HG03060 (cell line): ENCODE data around the gene SEC24C.
"Not testable (repeated sequence)": the region's sequence is repeated elsewhere in the genome, so short reads cannot be mapped to it uniquely, and the experiment has no call there.

Experiments used
- ATAC-seq: cut with Tn5 transposase; IDR thresholded peaks from one replicate; pipeline ENCODE4 v1.9.1; 2021; ENCODE audit warnings: low read depth, moderate number of reproducible peaks; ENCODE audit not compliant: unreplicated experiment

The SEC24C gene

DNA sequence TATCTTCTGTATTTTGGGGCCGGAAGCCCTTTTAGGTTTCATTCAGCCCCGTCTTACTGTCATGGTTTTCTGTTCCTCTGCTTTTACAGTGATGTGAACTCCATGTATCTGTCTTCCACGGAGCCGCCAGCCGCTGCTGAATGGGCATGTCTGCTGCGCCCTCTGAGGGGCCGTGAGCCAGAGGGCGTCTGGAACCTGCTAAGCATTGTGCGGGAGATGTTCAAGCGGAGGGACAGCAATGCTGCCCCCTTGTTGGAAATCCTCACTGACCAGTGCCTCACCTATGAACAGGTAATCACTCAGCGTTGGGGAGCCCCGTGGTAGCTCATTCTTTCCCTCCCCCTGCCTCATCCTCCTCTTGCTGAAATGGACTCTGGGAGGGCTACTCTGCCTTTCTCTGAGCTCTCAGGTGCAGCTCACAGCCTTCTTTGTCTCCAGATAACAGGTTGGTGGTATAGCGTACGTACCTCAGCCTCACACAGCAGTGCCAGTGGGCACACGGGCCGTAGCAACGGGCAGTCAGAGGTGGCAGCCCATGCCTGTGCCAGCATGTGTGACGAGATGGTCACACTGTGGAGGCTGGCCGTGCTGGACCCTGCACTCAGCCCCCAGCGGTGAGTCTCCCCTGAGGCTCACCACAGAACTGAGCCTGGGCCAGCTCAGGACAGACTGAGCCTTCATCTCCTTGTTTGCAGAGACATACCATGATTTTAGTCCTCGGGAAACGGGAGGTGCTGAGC, 46.9 kb downstream of the SEC24C start:
- no peak for ATAC-seq

DNA sequence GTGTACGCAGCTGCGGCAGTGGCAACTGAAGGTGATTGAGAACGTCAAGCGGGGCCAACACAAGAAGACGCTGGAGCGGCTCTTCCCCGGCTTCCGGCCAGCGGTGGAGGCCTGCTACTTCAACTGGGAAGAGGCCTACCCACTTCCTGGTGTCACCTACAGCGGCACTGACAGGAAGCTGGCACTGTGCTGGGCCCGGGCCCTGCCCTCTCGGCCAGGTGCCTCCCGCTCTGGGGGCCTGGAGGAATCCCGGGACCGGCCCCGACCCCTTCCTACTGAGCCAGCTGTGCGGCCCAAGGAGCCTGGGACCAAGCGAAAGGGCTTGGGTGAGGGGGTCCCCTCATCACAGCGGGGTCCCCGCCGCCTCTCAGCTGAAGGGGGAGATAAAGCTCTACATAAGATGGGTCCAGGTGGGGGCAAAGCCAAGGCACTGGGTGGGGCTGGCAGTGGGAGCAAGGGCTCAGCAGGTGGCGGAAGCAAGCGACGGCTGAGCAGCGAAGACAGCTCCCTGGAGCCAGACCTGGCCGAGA, 47.8 kb downstream of the SEC24C start:
- ATAC-seq, result no peak

DNA sequence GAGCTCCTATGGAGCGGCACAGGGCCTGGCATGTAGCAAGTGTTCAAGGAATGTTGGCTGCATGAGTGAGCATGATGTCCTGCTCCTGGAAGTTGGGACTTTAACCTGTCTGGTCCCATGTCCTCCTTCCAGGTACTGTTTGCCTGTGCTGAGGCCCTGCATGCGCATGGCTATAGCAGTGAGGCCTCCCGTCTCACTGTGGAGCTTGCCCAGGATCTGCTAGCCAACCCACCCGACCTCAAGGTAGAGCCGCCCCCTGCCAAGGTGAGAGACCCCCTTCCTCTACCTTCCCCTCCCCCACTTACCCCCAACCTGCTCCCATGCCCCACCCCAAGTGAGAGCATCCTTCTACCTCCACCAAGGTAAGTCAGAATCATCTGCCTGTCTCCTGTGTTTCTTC, 49.3 kb downstream of the SEC24C start:
- ATAC-seq, result no peak

DNA sequence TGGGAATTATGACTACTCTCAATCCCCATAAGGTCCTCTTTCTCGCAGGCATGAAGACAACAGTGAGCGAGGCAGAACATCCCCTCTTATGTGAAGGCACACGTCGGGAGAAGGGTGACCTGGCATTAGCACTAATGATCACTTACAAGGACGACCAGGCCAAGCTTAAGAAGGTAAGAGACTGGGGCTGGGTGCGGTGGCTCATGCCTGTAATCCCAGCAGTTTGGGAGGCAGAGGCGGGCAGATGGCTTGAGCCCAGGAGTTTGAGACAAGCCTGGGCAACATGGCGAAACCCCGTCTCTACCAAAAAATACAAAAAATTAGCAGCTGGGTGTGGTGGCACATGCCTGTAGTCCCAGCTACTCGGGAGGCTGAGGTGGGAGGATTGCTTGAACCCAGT, 51.3 kb downstream of the SEC24C start:
- ATAC-seq, result not testable (repeated sequence)

DNA sequence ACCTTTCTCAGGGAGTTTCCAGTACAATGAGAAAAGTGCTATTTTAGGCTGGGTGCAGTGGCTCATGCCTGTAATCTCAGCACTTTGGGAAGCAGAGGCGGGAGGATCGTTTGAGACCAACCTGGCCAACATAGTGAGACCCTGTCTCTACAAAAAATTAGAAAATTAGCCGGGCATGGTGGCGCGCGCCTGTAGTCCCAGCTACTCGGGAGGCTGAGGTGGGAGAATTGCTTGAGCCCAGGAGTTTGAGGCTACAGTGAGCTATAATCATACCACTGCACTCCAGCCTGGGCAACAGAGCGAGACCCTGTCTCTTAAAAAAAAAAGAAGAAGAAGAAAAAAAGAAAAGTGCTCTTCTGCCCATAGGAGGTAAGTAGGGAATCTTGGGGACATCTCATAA, 51.9 kb downstream of the SEC24C start:
- ATAC-seq, result not testable (repeated sequence)

DNA sequence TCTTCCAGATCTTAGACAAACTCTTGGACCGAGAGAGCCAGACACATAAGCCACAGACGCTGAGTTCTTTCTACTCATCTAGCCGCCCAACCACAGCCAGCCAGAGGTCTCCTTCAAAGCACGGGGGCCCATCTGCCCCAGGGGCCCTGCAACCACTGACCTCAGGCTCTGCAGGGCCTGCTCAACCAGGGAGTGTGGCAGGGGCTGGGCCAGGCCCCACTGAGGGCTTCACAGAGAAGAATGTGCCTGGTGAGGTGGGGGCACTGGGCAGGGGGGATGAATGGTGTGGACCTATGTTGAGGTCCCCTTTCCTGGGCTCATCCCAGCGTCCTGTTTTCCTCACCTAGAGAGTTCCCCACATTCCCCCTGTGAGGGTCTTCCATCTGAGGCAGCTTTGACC, 52.6 kb downstream of the SEC24C start:
- no peak for ATAC-seq

DNA sequence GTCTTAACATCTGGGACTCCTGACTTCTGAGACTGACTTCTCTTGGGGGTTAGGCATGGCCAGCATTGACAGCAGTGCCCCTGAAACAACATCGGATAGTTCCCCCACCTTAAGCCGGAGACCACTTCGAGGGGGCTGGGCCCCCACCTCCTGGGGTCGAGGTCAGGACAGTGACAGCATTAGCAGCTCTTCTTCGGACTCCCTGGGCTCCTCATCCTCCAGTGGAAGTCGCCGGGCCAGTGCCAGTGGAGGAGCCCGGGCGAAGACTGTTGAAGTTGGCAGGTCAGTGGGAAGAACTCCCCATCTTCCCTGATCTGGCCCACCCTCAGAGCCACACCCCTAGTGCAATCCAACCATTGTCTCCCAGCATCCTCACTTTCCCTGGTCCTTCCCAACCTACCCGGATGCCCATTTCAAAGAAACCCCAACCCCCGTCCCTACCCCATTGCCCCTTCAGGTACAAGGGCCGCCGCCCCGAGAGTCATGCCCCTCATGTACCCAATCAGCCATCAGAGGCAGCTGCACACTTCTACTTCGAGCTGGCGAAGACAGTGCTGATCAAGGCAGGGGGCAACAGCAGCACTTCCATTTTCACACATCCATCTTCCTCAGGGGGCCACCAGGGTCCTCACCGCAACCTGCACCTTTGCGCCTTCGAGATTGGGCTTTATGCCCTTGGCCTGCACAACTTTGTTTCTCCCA, 53.3 kb downstream of the SEC24C start:
- no peak for ATAC-seq

DNA sequence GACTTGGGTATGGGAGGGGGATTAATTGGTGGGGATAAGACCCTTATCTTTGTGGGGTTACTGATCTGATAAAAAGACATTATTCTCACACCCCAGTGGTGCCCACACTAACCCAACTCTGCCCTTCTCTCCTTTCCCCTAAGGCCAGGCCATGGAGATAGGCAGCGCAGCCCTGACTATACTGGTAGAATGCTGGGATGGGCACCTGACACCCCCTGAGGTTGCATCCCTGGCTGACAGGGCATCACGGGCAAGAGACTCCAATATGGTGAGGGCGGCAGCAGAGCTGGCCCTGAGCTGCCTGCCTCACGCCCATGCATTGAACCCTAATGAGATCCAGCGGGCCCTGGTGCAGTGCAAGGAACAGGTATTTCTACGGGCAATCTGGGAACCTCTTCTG, 53.9 kb downstream of the SEC24C start:
- no peak for ATAC-seq

DNA sequence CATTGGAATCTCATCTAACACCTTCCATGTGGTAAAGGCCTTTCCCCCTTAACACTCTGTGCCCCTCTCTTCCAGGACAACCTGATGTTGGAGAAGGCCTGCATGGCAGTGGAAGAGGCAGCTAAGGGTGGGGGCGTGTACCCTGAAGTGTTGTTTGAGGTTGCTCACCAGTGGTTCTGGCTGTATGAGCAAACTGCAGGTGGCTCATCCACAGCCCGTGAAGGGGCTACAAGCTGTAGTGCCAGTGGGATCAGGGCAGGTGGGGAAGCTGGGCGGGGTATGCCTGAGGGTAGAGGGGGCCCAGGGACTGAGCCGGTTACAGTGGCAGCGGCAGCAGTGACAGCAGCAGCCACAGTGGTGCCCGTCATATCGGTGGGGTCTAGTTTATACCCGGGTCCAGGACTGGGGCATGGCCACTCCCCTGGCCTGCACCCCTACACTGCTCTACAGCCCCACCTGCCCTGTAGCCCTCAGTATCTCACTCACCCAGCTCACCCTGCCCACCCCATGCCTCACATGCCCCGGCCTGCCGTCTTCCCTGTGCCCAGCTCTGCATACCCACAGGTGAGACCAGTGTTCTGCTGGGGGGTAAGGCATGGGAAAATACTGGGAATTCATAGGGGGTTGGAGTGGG, 54.9 kb downstream of the SEC24C start:
- no peak for ATAC-seq

DNA sequence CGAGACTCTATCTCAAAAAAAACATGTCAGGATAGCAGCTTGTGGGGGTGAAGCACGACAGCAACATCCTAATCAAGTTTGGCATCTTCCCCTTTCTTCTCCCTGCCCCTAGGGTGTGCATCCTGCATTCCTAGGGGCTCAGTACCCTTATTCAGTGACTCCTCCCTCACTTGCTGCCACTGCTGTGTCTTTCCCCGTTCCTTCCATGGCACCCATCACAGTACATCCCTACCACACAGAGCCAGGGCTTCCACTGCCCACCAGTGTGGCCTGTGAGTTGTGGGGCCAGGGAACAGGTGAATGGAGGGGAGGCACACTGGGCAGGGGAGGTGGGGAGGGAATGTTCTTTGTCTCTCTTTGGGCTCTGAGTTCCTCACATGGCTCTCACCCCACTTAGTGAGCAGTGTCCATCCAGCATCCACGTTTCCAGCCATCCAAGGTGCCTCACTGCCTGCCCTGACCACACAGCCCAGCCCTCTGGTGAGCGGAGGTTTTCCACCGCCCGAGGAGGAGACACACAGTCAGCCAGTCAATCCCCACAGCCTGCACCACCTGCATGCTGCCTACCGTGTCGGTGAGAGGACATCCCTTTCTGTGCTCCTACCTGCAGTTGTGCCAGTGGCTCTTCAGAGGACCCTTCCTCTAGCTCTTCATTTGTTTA, 55.9 kb downstream of the SEC24C start:
- ATAC-seq, result no peak

DNA sequence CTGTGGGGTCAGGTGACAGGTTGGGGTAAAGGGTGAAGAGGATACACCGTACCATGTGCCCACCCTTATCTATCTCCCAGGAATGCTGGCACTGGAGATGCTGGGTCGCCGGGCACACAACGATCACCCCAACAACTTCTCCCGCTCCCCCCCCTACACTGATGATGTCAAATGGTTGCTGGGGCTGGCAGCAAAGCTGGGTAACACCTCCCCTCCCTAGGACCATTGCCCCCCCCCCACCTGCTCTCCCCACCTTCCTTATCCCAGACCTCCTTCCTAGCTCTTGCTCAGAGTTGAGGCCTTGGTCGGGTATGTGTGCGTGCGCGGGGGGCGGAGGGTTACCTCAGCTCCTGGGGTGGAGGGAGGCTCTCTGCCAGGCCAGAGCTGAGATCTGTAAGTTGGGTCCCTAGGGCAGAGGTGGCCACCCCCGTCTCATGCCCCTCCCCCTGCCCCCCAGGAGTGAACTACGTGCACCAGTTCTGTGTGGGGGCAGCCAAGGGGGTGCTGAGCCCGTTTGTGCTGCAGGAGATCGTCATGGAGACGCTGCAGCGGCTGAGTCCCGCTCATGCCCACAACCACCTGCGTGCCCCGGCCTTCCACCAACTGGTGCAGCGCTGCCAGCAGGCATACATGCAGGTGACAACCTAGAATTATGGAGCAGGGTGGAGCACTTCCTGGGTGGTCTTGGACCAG, 56.5 kb downstream of the SEC24C start:
- no peak for ATAC-seq

DNA sequence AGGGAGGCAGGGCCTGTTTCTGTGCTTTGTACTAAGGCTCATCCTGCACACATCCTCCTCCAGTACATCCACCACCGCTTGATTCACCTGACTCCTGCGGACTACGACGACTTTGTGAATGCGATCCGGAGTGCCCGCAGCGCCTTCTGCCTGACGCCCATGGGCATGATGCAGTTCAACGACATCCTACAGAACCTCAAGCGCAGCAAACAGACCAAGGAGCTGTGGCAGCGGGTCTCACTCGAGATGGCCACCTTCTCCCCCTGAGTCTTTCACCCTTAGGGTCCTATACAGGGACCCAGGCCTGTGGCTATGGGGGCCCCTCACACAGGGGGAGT, 57.0 kb downstream of the SEC24C start:
- ATAC-seq, result no peak

DNA sequence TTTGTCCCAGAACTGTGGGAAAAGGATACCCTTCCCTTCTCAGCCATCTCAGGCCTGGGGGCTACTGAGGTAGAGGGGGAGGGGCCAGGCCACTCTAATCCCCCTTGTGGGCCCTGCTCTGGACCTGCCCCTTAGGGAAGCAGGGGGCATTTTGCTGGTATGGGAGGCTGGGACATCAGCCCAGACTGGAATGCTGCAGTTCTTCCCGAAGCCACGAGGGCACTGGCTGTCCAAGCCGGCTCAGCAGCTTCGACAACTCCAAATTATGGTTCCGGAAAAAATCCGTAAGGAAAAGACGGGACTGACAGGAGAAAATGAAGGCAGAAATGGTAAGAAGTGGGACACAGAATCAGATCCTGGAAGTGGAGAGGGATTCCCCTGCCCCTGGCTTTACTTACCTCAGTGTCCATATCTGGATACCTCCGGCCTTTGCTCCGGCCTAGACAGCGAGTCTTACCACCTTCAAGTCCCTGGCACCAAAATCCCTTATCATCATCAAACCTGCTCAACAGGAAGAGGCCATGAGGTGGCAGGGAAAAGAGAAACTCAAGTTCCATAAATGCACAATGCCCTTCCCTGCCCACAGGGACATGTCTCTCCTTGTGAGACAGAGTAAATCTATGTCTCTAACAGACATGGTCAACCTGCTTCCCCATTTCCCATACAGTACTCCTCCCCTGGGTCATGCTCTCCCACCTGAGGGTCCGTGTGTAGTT, 58.3 kb downstream of the SEC24C start:
- ATAC-seq, result no peak

DNA sequence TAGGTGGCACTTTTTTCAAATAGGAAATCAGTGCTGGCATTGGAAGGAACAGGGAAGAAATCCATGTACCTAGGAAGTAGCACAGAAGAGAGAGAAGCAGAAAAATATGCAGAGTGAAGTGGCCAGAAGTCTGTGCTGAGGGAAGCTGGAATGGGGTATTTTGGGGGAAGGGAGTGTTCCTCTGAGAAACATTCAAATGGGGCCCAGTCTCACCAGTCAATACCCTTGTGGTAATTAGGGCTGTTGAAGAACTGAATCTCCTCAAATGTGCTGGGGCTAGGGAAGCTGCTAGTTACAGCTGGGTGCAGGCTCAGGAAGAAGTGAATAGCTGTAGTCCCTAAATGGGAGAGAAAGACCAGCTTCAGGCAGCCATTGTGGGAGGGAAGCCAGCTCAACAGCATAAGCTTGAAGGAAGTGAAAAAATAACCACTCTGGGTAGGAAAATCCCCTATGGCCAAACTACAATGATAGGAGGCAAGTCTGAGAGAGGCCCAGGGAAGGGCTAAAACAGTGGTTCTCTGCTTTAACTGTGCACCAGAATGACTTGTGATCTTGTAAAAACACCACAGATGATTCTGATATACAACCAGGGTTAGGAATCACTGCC, 59.6 kb downstream of the SEC24C start:
- ATAC-seq, result no peak

DNA sequence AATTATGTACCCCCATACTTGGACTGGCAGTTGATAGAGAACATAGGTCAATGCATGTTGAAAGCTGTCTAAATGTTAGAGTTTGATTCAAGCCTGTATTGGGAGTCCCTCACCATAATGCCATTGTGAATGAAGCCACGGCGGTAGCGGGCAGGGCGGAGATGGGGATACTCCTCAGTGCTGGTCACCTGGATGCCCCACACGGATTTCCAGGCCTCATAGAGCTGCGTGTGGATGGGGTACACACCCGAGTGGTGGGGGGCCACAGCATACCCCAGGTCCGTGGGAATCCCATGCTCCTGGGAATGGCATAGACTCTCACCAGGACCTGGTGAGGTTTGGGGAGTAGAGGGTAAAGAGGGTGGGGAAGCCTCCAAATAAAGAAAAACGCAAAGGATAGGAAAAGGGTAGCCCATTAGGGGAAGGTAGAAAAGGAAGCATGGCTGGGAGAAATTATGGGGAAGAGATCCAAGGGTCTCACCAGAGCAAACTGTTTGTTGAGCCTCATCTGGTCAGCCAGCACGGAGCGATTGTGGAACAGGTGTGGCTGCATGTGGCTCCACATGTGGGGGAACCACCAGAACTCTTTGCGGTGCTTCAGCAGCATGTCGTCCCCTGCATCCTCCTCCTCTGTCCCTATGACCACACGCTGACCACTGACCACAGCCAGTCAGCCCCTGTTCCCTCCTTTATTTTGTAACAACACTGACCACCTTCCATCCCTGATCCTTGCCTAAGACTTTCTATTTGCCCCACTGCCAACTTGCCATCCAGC, 62.2 kb downstream of the SEC24C start:
- no peak for ATAC-seq

DNA sequence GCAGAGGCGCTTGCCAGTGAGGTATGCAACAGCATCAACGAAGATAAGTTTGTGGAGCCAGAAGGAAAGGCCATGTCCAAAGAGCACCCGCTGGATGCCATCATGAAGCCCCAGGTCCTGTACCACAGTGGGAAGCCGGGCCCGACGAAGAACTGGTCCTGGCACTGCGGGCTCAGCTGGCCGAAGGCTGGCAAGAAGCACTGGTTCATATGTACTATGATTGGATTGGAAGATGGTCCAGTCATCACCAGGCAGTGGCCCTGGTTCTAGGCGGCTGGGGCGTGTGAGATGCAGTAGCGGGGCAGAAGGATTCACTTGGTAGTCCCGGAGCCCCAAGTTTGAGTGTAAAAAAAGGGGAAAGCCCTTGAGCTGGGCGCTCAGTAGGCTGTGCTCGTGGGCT, 63.3 kb downstream of the SEC24C start:
- ATAC-seq, result no peak

DNA sequence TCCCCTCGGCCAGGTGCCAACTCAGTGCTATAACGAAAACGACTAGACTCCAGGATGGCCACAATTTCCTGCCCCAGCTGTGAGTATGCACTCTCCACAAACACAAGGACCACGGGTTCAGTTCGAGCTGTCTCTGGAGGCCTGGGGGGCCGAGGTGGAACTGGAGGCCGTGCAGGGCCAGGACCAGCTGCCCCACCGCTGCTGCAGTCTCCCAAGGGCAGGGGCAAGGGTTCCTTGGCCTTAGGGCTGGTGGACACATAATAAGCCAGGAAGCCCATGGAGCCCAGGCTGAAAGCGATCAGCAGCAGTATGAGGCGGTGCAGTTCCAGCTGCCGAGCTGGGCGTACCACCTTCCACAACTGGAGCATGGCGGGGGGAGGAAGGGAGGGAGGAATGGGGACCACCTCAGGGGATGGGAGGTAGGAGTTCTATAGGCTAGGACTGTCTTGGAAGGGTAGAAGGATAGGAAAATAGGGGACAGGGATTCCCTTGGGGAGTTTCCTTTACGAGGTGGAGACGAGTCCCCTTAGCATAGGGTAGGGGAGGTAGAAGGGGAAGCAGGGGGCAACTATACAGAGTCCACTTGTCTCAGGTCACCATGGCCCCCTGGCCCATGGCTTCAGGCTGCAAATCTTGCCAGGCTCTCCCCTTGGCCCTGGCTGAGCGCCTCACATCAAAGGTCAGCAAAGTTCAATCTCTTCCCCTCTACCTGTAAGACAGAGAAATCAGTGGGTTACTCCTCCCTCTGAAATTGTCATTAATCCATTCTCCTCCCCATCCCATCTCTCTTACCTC, 64.0 kb downstream of the SEC24C start:
- ATAC-seq, result no peak
